Left ventricle myocardium superior (tissue), 1 donor: ENCODE results near the gene PLCB1. TPM values are rescaled to one million over a fixed set of nuclear protein-coding genes. Genes with fewer than 3 reads are reported as not detected.

Experiments
- ATAC-seq: fragments of 200-7000 bp; cut with Tn5 transposase; one replicate; pipeline ENCODE4 v1.9.1; 2020; ENCODE audit warnings: mild to moderate bottlenecking, moderate library complexity
- DNase-seq: peaks from one replicate; pipeline ENCODE4 v3.0.0-alpha.2; 2020
- intact Hi-C: fragments of 100-400 bp; cut with micrococcal nuclease; formaldehyde crosslinking; loops from one replicate; pipeline ENCODE4 v1.11.0; 2022
- total RNA-seq: library from RNA; stranded (reverse); fragmentation: NEBNext Ultra II Directional; extraction: Animal tissue kit (Norgen Biotek cat#: 25700); gene quantifications from one replicate; pipeline ENCODE4 v1.2.1, GENCODE V29; 2021
- donor health status: DM: no; HTN: yes; CAD: no; lungs with severe emphysema.

The PLCB1 gene
- total RNA-seq, 1 donor from 2014 or later = 7.7 TPM

GRCh38 chr20:8402798-8403197, 270.7 kb downstream of the PLCB1 start:
- ATAC-seq (no peak), DNase-seq (no peak)
- intact Hi-C loops = no loop called here

DNA sequence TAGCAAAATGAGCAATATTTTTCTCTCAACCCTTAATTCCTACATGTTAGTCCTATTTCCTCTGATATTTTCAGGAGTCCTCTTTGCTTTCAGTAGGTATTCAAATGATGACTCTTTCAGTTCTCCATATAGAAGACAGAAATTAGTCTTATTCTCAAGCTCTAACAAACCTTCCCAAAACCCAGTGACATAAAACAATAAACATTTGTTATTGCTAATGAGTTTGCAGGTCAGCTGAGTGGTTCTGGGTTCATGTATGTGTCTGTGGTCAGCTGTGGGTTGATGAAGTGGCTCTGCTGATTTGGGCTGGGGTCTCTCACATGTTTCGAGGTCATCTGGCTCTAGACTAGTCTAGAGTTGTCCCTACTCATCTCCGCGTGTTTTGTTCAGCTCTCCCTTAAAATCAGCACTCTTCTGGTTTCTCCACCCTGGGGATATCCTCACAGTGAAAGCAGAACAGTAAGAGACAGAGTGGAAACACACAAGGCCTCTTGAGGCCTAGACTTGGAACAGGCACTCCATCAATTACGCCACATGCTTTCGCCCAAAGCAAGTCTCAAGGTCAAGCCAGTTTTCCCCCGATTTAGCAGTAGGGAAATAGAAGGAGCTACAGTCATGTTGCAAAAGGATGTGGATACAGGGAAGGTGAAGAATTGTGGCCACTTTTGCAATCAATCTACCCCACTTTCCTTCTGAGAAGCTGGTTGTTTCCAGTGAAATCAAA, 273.0 kb downstream of the PLCB1 start:
- intact Hi-C loops = no loop called here
- peak; percentile 88 for ATAC-seq
- DNase-seq = no peak

- intact Hi-C loops = no loop called here
- no peak for DNase-seq
- ATAC-seq = no peak
These were observed 274.3 kb downstream of the PLCB1 start for GRCh38 chr20:8406391-8406790.

DNA sequence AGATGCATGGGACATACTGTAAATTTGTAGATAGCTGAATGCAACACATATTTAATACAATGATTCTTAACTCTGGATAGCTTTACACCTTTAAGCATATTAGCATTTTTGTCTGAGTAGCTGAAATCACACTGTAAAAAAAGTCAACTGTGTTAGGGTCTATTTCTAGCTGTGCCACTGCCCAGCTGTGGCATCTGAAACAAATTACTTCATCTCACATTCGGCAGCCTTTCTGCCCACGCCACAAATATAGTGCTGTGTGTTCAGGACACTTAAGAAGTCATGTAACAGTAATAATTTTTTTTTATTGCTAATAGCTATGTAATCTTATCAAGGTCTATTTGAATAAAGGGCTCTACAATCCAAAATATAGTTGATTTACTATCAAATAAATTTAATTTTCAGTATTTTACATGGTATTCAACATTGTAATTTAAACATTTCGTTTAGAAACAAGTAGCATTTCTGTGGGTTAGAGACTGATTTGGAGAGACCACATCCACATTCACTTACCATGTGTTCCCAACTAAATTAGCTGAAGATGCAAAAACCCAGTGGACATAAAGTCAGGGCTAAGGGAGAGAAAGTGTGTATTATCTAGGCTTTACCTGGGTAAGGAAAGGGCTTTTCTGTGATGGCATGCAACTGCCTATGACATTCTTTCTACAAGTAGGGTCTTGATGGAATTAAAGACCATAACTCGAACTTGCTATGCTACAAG, 276.7 kb downstream of the PLCB1 start:
- DNase-seq (no peak), ATAC-seq (no peak)
- intact Hi-C loops = no loop called here

GRCh38 chr20:8413691-8414090, 281.6 kb downstream of the PLCB1 start:
- ATAC-seq (no peak), DNase-seq (no peak)
- intact Hi-C loops = no loop called here

DNA sequence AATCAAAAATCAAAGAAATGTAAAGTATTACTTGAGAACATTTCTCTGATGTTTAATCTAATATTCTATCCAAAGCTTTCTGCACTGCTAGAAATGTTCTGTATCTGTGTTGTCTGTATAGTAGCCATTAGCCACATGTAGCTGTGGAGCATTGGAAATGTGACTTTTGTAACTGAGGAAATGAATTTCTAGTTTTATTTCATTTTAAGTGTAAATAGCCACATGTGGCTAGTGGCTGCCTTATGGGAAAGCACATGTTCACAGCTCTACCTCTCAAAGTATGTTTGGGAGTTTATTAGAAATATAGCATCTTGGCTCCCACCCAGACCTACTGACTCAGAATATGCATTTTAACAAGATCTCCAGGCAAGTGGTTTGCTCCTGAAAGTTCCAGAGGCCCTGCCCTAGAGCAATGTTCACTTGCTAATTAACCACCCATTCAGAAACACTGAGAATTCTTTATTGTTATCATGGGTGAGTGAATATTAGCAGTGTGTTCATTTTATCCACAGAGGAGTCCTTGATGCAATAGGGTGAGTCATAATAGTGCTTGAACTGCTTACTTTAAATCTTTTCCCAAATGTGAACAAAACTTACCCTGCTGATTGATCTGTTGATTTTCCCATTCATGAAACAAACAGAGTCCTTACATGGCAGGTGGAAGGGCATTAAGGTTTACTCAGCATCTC, 282.7 kb downstream of the PLCB1 start:
- DNase-seq (no peak), ATAC-seq (peak; percentile 46)
- intact Hi-C loops = no loop called here

- DNase-seq = no peak
- intact Hi-C loops = no loop called here
- ATAC-seq = no peak
These were observed 289.9 kb downstream of the PLCB1 start for GRCh38 chr20:8421981-8422380.

DNA sequence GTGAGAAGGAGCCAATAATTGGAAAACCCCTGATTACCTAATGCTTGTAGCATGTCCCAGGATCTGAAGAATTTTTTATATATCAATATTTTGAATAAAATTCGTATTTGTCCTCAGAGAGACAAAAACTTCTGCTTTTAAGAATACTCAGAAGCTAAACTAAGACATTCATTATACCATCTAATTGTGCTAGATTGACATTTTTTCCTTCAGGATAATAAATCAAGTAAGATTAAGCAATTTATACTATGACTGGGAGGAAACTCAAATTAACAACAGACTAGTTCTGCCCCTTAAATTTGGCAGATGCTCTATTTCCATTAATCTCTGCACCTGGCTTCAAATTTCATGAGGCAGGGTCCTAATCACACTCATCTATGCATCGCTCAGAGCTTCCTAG, 291.4 kb downstream of the PLCB1 start:
- intact Hi-C loops = no loop called here
- no peak for DNase-seq
- ATAC-seq = no peak

DNA sequence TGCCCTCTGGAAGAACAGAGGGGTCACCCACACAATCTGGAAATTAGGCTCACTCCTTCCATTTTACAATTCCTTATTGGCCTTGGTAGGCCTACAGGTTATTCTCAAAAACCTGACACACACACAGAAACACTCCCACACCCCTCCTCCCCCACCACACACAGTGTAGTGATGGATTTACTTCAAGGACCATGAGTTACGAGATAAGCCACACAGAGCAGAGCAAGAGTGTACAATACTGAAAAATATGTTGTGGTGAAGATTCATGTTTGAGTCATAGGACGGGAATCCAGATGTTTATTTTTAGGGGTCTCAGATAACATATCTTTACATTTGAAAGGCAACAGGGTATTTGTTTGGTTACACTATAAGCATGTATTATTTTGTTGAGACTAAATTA, 291.9 kb downstream of the PLCB1 start:
- no peak for ATAC-seq
- intact Hi-C loops = no loop called here
- no peak for DNase-seq

GRCh38 chr20:8425016-8425415, 292.9 kb downstream of the PLCB1 start:
- DNase-seq = no peak
- no peak for ATAC-seq
- intact Hi-C loops = no loop called here

- DNase-seq (no peak), ATAC-seq (no peak)
- intact Hi-C loops = no loop called here
These were observed 293.7 kb downstream of the PLCB1 start for GRCh38 chr20:8425802-8426201.

DNA sequence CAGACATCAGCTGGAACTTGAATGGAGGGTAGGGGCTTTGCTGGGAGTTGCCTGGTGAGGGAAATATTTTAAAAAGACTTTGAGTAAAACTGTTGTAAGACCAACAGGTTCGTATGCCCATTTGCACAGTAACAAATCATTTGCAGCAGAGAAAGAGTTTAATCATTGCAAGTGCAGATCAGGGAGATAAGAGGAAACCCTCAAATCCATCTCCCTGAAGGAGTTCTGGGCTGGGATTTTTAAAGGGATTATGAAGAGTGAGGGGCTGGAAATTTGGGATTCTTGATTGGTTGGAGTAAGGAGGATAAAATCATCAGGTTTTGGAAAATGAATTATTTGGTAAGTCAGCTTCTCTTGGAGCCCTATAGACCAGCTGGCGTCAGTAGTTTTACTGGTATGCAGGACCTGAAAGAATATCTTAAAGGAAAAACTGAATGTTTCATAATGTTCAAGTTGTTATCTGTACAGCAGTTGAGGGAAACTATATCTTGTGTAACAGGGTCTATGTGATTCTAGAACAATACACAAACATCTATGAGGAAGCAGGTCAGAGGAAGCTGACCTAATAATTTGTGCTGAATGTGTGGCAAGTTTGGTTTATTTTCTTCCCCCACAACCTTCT, 295.5 kb downstream of the PLCB1 start:
- no peak for DNase-seq
- intact Hi-C loops = no loop called here
- peak; percentile 39 for ATAC-seq

GRCh38 chr20:8428988-8429387, 296.9 kb downstream of the PLCB1 start:
- no peak for DNase-seq
- intact Hi-C loops = no loop called here
- no peak for ATAC-seq

DNA sequence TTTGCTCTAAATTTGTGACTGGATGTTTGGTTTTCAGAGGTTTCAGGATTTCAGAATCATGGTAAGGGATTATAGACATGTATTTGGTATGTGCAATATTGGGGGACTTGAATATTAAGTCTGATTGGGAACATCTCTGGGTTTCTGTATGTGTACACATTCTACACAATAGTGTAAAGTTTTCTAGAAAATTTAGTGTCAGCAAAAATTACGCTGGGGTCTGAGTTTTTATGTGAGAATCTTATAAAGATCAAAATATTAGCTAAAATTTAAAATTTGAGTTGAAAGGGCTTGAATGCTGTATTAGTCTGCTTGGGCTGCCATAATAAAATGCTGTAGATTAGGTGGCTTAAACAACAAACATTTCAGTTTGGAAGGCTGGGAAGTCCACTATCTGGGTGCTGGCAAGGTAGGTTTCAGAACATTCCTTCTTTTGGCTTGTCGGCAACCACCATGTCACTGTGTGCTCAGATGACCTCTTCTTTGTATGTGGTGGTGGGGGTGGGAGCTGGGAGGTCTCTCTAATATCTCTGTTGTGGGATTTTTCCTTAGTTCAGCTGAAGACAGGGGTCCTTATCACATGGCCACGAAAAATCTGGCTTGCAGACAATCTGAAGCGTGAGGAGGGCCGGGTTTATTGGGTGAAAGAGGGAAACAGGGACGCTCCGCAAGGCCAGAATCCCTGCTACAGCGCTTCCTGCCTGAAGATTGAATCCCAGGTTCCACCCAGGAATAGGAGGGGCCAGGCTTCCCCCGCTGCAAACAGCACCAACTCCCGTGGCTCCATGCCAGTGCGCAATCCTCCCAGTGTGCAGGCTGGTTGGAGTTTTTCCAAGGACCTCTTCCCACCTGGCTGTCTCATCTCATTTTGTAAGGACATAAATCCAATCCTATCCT, 299.7 kb downstream of the PLCB1 start:
- ATAC-seq = peak; percentile 86
- intact Hi-C loops = no loop called here

GRCh38 chr20:8432435-8433148, 300.5 kb downstream of the PLCB1 start:
- no peak for DNase-seq
- intact Hi-C loops = no loop called here
- ATAC-seq = peak; percentile 45

More for the DNA sequence above, 299.7 kb downstream of the PLCB1 start:
- peak; percentile 83 for DNase-seq

- ATAC-seq = no peak
- intact Hi-C loops = no loop called here
These were observed 301.2 kb downstream of the PLCB1 start for GRCh38 chr20:8433291-8433690.

GRCh38 chr20:8434326-8434876, 302.3 kb downstream of the PLCB1 start:
- ATAC-seq = peak; percentile 43
- intact Hi-C loops = no loop called here
- no peak for DNase-seq

More at GRCh38 chr20:8433291-8433690, 301.2 kb downstream of the PLCB1 start:
- DNase-seq = no peak
